Activated CD4-positive, alpha-beta T cell treated with anti-CD3 and anti-CD28 coated beads, Interleukin-2, amount 50 U/mL, for 16 hours (primary cell): ENCODE measurements around the gene SLC17A2.

ENCODE experiments used
- DNase-seq: peaks from one replicate; pipeline ENCODE4 v3.0.0-alpha.2; 2020

SLC17A2 gene, protein sequence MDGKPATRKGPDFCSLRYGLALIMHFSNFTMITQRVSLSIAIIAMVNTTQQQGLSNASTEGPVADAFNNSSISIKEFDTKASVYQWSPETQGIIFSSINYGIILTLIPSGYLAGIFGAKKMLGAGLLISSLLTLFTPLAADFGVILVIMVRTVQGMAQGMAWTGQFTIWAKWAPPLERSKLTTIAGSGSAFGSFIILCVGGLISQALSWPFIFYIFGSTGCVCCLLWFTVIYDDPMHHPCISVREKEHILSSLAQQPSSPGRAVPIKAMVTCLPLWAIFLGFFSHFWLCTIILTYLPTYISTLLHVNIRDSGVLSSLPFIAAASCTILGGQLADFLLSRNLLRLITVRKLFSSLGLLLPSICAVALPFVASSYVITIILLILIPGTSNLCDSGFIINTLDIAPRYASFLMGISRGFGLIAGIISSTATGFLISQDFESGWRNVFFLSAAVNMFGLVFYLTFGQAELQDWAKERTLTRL

DNA sequence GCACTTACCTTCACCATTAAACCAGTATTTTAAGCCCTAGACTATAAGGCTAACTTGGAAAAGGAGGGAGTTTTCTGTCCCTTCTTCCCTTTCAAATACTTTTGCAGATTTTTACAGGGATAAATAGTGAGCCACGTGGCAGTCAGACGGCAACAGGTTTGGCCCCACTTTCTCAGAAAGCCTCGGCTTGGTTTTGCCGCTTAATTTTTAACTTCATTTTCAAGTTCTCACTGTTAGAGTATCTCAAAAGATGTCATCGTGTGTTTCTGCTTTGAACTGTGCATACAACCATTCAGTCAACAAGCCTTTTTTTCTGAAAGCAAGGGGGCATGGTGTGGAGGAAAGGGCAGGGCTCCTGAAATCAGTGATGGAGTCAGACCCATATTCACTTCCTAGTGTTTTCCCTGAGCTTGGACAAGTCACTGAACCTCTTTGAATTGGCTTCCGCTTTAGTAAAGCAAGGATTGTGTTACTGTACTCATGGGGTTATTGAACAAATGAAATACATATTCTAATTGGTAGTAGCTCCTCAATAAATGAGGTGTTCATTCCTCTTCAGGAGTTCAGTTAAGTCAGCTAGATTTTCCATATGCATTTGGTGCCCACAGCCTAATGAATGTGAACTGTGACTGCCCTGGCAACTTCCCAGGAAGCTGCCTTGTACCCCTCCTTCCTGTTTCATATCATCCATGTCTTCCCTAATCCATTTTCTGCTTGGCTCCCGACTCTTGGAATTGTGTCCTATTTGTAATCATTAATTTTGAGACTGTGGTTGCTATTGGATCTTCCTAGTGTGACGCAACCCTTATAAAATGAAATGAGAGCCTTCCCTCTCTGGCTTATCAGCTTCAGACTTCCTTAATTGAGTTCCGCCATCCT lies at the start of gene SLC17A2:
Gene SLC17A2 (minus strand): TSS at position 160 of the 879 bp plus-strand sequence. CDS start 4,895 bp downstream, outside the sequence.
- DNase-seq, result no peak

GRCh38 chr6:25975923-25976560 lies 45.6 kb upstream of the SLC17A2 start:
- peak; percentile 62 for DNase-seq

GRCh38 chr6:25973923-25974555 lies 43.5 kb upstream of the SLC17A2 start:
- no peak for DNase-seq

- DNase-seq, result no peak
Measured at GRCh38 chr6:25972902-25973301, 42.4 kb upstream of the SLC17A2 start.

DNA sequence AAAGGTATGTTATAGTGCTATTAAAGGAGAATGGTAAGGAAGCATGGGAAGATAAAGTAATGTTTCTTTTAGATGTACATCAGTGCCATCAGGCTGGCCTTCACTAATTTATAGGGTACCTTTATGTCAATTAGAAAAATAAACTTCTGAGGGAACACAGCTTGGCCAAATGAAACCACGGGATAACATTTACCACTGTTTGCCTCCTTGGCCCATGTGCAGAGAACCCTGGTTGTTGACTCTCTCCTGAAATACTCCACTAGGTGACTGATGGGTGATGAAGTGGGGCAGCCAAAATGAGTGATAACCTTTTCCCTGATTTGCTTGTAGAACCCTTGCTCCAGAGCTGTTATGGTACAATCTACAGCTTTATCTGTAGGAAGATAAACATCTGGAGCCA lies 41.6 kb upstream of the SLC17A2 start:
- DNase-seq, result no peak

- DNase-seq, result no peak
Measured at GRCh38 chr6:25971187-25971821, 40.8 kb upstream of the SLC17A2 start.

- DNase-seq, result no peak
Measured at GRCh38 chr6:25968769-25969168, 38.3 kb upstream of the SLC17A2 start.

DNA sequence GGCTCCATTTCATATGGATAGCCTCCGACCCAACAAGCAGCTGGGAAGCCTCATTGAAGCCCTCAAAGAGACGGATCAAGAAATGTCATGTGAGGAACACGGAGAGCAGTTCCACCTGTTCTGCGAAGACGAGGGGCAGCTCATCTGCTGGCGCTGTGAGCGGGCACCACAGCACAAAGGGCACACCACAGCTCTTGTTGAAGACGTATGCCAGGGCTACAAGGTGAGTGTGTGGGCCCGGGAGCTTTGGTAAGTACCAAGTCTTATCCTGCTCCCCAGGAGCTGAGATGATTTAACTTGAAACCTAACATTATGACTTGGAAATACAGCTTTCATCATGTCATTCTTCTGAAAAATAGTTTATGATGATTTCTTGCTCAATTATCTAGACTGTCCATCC lies 36.2 kb upstream of the SLC17A2 start:
- peak; percentile 39 for DNase-seq

GRCh38 chr6:25965058-25965457 lies 34.6 kb upstream of the SLC17A2 start:
- no peak for DNase-seq

DNA sequence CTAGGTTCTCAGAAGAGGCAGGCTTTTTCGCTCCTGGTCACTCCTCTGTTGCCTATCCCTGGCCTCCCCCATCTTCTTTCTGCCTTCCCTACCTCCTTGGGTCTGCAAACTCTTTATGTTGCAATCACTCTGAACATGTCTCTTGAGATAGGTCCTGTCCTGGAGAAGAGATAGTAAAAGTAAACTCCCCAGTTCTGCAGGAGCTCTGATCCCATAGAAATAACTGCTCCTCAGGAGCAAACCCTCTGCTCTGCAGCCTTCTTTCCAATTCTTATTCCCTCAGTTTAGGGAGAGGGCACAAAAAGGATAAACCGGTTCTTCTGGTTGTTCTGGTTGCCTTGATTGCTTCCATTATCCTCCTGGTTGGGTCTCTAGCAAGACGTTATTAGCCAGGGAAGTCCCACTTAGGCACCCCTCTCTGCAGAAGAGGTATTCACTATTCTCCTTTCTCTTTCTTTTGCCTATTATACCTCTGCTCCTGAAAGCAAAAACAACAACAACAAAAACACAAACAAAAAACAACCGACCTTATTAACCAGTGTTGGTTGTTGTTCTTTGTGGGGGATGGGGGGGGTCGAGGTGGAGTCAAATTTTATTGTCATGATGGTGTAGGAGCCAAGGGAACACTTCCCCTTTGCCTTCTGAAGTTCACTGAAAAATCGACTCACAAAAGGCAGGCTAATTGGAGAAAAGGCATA lies 33.1 kb upstream of the SLC17A2 start:
- no peak for DNase-seq

DNA sequence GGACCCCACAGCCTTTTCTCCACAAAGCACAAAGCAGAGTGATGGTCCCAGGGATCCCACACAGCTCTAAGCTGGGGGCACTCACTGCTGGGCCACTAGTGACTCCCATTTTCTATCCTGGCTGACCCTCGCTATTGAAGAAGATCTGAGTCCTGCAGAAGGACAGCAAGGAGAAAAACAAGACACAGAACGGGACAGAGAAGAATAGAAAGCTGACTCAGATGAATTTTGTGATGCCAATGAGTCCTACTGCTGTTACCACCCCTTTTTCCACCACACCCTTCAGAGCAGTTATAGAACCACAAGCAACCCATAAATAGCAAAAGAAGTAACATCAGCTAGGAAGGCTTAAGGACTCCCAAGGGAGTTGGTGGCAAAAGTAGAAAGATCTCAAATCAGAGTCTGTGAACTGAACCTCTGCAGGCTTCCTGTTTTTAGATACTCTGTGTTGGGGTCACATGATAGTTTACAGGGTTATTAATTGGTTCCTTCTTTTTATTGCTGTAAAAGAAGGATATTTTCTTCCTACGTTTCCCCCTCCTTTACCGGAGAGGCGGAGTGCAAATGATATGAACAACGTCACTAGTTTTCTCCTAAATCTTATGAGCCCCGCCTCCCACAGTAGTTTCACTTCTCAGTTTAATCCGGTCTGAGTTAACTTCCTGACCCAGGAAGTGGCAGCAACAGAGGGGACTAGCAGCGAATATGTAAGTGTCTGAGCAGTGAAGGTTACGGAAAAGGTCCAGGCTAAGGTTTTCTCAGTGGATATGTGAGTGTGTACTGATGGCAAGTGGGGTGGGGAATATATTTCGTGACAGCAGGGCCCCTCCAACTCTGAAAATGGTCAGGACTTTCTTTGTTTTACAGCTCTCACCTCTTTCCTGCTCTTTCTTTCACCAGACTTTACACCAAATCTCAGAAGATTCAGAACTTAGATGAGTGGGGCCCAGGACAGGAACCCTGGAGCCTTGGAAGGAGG lies 31.9 kb upstream of the SLC17A2 start, which contains the start of gene TRIM38:
Gene TRIM38 (plus strand): TSS at position 654 of the 979 bp plus-strand sequence. CDS start 3,721 bp downstream, outside the sequence.
- DNase-seq, result peak; percentile 91

DNA sequence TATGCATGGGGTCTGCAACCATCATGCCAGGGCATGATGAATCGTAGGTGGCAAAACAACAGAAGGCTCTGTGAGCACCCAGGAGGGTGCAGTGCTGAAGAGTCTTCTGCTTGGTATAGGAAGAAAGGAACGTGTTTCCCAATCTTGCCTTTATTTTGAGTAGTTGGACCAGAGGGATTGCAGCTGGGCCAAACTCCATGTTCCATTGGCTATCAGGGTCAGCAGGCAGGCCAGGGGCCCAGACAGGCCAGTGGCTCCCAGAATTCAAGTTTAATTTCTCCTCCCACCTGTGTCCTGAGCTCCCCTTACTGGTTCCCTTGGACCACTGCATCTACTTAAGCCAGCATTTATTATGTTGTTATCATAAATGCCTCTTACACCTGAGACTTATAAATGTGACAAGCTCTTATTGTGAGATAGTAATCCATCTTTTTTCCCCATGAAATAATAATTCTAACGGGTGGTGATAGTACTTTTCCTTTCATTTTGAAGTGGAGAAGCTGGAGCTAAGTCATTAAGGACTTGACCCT lies 31.2 kb upstream of the SLC17A2 start:
- no peak for DNase-seq

- DNase-seq, result peak; percentile 50
Measured at GRCh38 chr6:25960734-25961133, 30.2 kb upstream of the SLC17A2 start.

DNA sequence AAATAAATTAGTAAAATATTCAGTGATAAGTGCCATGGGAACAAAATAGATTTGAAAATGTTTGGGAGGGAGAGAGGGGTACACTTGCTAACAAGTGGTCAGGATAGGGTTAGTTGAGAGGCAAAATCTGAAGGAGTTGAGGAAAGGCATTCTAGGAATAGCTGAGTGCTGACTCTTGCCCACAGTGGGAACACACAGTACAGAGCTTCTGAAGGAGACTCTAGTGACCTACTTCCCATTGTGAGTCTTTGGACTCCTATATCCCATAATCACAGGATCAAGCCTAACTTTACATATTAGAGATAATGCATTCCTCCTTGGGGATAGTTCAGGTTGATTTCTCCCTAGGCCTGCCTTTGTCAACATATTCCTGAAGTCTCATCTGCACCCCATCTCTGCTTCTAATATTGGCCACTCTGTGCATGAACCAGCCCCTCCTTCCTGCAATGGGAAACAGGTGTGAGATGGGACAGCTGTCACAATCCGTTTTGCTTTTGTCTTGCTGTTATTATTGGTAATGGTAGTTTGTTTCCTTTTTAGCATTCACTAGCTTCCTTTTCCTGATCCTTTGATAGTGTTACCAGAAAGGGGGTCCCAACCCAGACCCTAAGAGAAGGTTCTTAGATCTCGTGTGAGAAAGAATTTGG lies 29.5 kb upstream of the SLC17A2 start:
- DNase-seq, result no peak

DNA sequence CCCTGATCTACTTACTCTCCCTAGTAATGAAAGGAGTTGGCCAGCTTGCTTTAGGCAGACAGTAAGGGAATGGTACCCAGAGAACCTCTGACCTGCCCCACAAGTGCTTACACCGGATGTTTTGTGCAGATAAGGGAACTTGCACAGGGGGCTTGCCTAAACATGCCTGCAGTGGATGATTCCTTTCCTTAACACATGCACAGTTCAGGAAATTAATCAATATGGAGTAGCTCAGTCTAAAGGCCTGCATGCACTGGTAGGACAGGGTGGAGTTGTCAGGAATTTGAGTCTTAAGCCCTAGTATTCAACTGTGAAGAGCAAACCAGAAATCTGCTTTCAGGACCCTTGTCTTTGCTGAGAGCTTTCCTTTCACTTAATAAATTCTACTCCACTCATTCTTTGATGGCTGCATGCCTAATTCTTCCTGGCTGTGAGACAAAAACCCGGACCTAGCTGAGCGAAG lies 28.2 kb upstream of the SLC17A2 start:
- DNase-seq, result no peak

DNA sequence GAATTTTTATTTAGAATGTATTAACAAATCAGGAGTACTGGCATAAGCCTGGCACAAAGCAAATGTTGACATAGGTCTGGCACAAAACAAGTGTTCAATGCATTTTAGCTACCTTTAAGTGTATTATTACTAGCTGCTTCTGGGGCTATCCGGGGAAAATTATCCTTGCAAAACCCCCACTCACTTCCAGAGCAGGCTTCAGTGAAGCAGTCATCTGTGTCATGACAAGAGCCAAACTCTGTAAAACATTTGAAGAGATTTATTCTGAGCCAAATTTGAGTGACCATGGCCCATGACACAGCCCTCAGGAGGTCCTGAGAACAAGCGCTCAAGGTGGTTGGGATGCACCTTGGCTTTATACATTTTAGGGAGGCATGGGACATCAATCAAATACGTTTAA lies 25.7 kb upstream of the SLC17A2 start:
- DNase-seq, result no peak

- DNase-seq, result no peak
Measured at GRCh38 chr6:25954756-25955155, 24.3 kb upstream of the SLC17A2 start.

DNA sequence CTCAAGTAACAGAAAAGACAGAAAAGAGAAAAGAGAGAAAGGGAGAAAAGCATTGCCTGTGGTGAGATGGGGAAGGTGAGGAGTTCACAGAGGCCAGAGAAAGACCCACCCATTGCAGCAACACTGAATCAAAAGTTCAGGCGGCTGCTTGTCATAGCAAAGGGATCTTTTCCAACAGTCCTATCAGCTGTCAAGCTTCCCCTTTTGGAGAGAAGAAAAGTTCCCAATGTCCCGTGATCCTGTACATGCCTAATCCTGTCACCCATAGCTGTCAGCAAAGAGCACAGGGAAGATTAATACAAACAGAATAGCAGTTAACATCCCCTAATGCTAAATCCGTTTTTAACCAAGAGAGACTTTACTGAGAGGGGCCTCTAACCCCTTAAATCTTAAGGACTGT lies 23.2 kb upstream of the SLC17A2 start:
- no peak for DNase-seq

DNA sequence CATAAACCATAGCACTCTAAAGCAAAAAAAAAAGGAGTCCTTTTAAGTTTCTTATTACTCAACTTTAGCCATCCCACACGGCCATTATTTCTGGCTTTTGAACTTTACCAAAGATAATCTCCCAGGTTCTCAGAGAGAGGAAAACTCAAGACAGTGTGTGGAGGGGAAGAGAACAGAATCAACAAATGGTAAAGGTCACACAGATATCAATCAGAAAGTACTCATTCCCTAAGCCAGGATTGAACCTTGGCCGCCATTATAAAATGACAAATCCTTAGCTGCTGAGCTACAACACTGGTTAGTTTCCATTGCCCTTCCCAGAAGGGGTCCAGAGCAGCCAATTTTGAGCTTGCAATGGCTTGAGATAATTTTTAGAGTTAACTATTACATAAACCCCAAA lies 22.0 kb upstream of the SLC17A2 start:
- no peak for DNase-seq
